Caco-2 (cell line): ENCODE results near the gene SLC6A18. TPM values are rescaled to one million over a fixed set of nuclear protein-coding genes. Genes with fewer than 3 reads are reported as not detected.

Experiments used
- BruUV-seq: library from RNA; stranded (reverse); fragments of 400-500 nt; replicated peaks from 2 replicates; lab custom pipeline; 2021; lab: Mats Ljungman, UMichigan
- CTCF ChIA-PET: fragments of 300-600 bp; sonication (Branson Sonifier 250); formaldehyde crosslinking; loops from one replicate; lab custom pipeline; 2022; ENCODE audit warnings: antibody characterized with exemption; lab: Charles Lee
- POLR2A ChIA-PET: fragments of 300-600 bp; sonication (Branson Sonifier 250); formaldehyde crosslinking; loops from one replicate; lab custom pipeline; 2022; ENCODE audit warnings: antibody characterized with exemption; lab: Charles Lee
- DNase-seq, 2 experiments: peaks; one replicate each; pipeline versions ENCODE4 v3.0.0 to v3.0.0-alpha.2; 2020 to 2022
- H3K27me3 ChIP-seq: replicated peaks from 2 replicates; pipeline ENCODE4 v1.6.0; 2011; ENCODE audit warnings: low read length; ENCODE audit not compliant: control insufficient read depth, insufficient read depth
- H3K36me3 ChIP-seq: 2 replicates; pipeline ENCODE4 v1.5.1; 2011; ENCODE audit warnings: low read length; ENCODE audit not compliant: control insufficient read depth, insufficient read depth
- H3K4me1 ChIP-seq: fragments of 250-450 bp; sonication (Bioruptor Pico); 2 replicates; pipeline ENCODE4 v1.5.1; 2020; ENCODE audit warnings: mild to moderate bottlenecking
- H3K4me3 ChIP-seq: 2 replicates; pipeline ENCODE4 v1.5.1; 2011; ENCODE audit warnings: low read depth, mild to moderate bottlenecking, control low read depth, low read length
- H3K9me3 ChIP-seq: fragments of 250-450 bp; sonication (Bioruptor Pico); 2 replicates; pipeline ENCODE4 v1.5.1; 2020; ENCODE audit warnings: mild to moderate bottlenecking, moderate library complexity
- H3K27ac Mint-ChIP-seq: one replicate; pipeline ENCODE4 v1.8.0; 2022; ENCODE audit warnings: mixed read lengths; ENCODE audit not compliant: unreplicated experiment
- H3K27me3 Mint-ChIP-seq: one replicate; pipeline ENCODE4 v1.8.0; 2022; ENCODE audit warnings: mixed read lengths; ENCODE audit not compliant: insufficient read depth, unreplicated experiment
- H3K36me3 Mint-ChIP-seq: one replicate; pipeline ENCODE4 v1.8.0; 2022; ENCODE audit warnings: mild to moderate bottlenecking, mixed read lengths; ENCODE audit not compliant: insufficient read depth, unreplicated experiment
- H3K4me1 Mint-ChIP-seq: one replicate; pipeline ENCODE4 v1.8.0; 2022; ENCODE audit warnings: low read depth, mixed read lengths; ENCODE audit not compliant: unreplicated experiment
- H3K4me3 Mint-ChIP-seq: one replicate; pipeline ENCODE4 v1.8.0; 2022; ENCODE audit warnings: mild to moderate bottlenecking, moderate library complexity, mixed read lengths; ENCODE audit not compliant: unreplicated experiment
- H3K9me3 Mint-ChIP-seq: one replicate; pipeline ENCODE4 v1.8.0; 2022; ENCODE audit warnings: mixed read lengths; ENCODE audit not compliant: unreplicated experiment
- CTCF ChIP-seq, 2 experiments: fragments of 200-600 bp in 1 of 2; IDR thresholded peaks; 1 replicate in 1 of 2; 2 replicates in 1 of 2; pipeline versions ENCODE4 v1.5.1 to v1.8.0; 2011 to 2022; ENCODE audit warnings: antibody characterized with exemption in 1 of 2, control low read depth in 1 of 2, inconsistent platforms in 1 of 2, low read depth in 1 of 2, low read length in 1 of 2, mild to moderate bottlenecking in 1 of 2, moderate library complexity in 1 of 2; ENCODE audit not compliant: insufficient read depth in 1 of 2, severe bottlenecking in 1 of 2, unreplicated experiment in 1 of 2
- intact Hi-C: fragments of 100-400 bp; cut with micrococcal nuclease; formaldehyde crosslinking; loops from one replicate; pipeline ENCODE4 v1.10.0; 2022; ENCODE audit not compliant: unreplicated experiment
- total RNA-seq: library from RNA; stranded (reverse); gene quantifications from 2 replicates; pipeline ENCODE4 v1.2.3, GENCODE V29; 2022

SLC6A18 gene
- total RNA-seq, 1 experiment from 2014 or later, result not detected

GRCh38 chr5:1226231-1226630, 1.1 kb downstream of the SLC6A18 start:
- peaks cover 4% of the 10 kb centered on the region for H3K36me3 Mint-ChIP-seq
- no TSS peak for BruUV-seq
- intact Hi-C loops, result no loop called here
- H3K27ac Mint-ChIP-seq, result no peak overlapping the region
- Histone ChIP-seq H3K4me1 (no peaks in the 10 kb centered on the region), H3K4me3 (no peak overlapping the region), H3K36me3 (no peaks in the 10 kb centered on the region), H3K9me3 (no peaks in the 10 kb centered on the region), H3K27me3 (no peaks in the 10 kb centered on the region; the same call in 1 of the 2 replicates)
- H3K27me3 Mint-ChIP-seq, result peaks cover 7% of the 10 kb centered on the region
- H3K4me3 Mint-ChIP-seq, result no peak overlapping the region
- TF ChIP-seq CTCF (IDR thresholded peaks at IDR 0.05; ENCODE audit: insufficient read depth in 1 of 2, low read depth in 1 of 2, low read length in 1 of 2, severe bottlenecking in 1 of 2, unreplicated experiment in 1 of 2), result no peak
- DNase-seq, result no peak
- POLR2A ChIA-PET, result no interaction called here
- CTCF ChIA-PET, result no interaction called here
- no peaks in the 10 kb centered on the region for H3K9me3 Mint-ChIP-seq
- H3K4me1 Mint-ChIP-seq, result no peaks in the 10 kb centered on the region

GRCh38 chr5:1226839-1227581, 1.8 kb downstream of the SLC6A18 start:
- no peak for DNase-seq
- H3K4me1 Mint-ChIP-seq, result no peaks in the 10 kb centered on the region
- peaks cover 4% of the 10 kb centered on the region for H3K36me3 Mint-ChIP-seq
- no peaks in the 10 kb centered on the region for H3K9me3 Mint-ChIP-seq
- intact Hi-C loops, result no loop called here
- ChIA-PET POLR2A (no interaction called here), CTCF (no interaction called here)
- no peak overlapping the region for H3K4me3 ChIP-seq
- no peak for TF ChIP-seq CTCF (IDR thresholded peaks at IDR 0.05; ENCODE audit: insufficient read depth in 1 of 2, low read depth in 1 of 2, low read length in 1 of 2, severe bottlenecking in 1 of 2, unreplicated experiment in 1 of 2)
- H3K27ac Mint-ChIP-seq, result no peak overlapping the region
- no peaks in the 10 kb centered on the region for H3K36me3 ChIP-seq
- H3K27me3 Mint-ChIP-seq, result peaks cover 7% of the 10 kb centered on the region
- BruUV-seq, result no TSS peak
- no peaks in the 10 kb centered on the region for H3K9me3 ChIP-seq
- no peak overlapping the region for H3K4me3 Mint-ChIP-seq
- no peaks in the 10 kb centered on the region; the same call in 1 of the 2 replicates for H3K27me3 ChIP-seq
- no peaks in the 10 kb centered on the region for H3K4me1 ChIP-seq

- Histone ChIP-seq H3K36me3 (no peaks in the 10 kb centered on the region), H3K27me3 (no peaks in the 10 kb centered on the region; the same call in 1 of the 2 replicates), H3K9me3 (no peaks in the 10 kb centered on the region), H3K4me1 (no peaks in the 10 kb centered on the region), H3K4me3 (no peak overlapping the region)
- ChIA-PET CTCF (no interaction called here), POLR2A (no interaction called here)
- TF ChIP-seq CTCF (IDR thresholded peaks at IDR 0.05; ENCODE audit: insufficient read depth in 1 of 2, low read depth in 1 of 2, low read length in 1 of 2, severe bottlenecking in 1 of 2, unreplicated experiment in 1 of 2), result no peak
- Mint-ChIP-seq H3K27ac (no peak overlapping the region), H3K4me3 (no peak overlapping the region), H3K27me3 (peaks cover 7% of the 10 kb centered on the region), H3K4me1 (no peaks in the 10 kb centered on the region), H3K36me3 (peaks cover 4% of the 10 kb centered on the region), H3K9me3 (no peaks in the 10 kb centered on the region)
- no peak for DNase-seq
- intact Hi-C loops, result no loop called here
- no TSS peak for BruUV-seq
These were observed 2.5 kb downstream of the SLC6A18 start for GRCh38 chr5:1227667-1228066.
